PC-3 (cell line): ENCODE results near the gene AP1B1.

Source experiments
- CTCF ChIP-seq: fragments of 300-600 bp; sonication (generic); conservative IDR thresholded peaks from 2 replicates; pipeline ENCODE4 v1.5.1; 2017; ENCODE audit warnings: antibody characterized with exemption, low read depth, mild to moderate bottlenecking, low read length
- EZH2 ChIP-seq: fragments of 300-600 bp; sonication (generic); IDR thresholded peaks from one replicate; pipeline ENCODE4 v1.6.1; 2017; ENCODE audit warnings: antibody characterized with exemption, mild to moderate bottlenecking, low read length; ENCODE audit not compliant: unreplicated experiment
- EZH2phosphoT487 ChIP-seq: fragments of 300-600 bp; sonication (generic); IDR thresholded peaks from 2 replicates; pipeline ENCODE4 v1.6.1; 2018; ENCODE audit warnings: mild to moderate bottlenecking, antibody characterized with exemption, low read length, borderline replicate concordance

- TF ChIP-seq EZH2 (no peak), CTCF (no peak), EZH2phosphoT487 (no peak)
Measured at GRCh38 chr22:29313576-29314466, 74.5 kb downstream of the AP1B1 start.
